Effector memory CD8-positive, alpha-beta T cell (primary cell): ENCODE measurements around the gene PRR5.
"Not testable (repeated sequence)": the region's sequence is repeated elsewhere in the genome, so short reads cannot be mapped to it uniquely, and the experiment has no call there.

Experiments
- ATAC-seq: fragments of 150-1000 bp; cut with Tn5 transposase; replicated peaks from 2 replicates; pipeline ENCODE4 v1.10.0; 2021; ENCODE audit warnings: mild to moderate bottlenecking, moderate library complexity
- DNase-seq, 3 experiments: peaks; one replicate each; pipeline ENCODE4 v3.0.0; 2021
- H3K27ac Mint-ChIP-seq, 2 donors: one replicate each; pipeline ENCODE4 v1.8.0; 2022; ENCODE audit warnings: mild to moderate bottlenecking in 2 of 2, mixed read lengths in 2 of 2, moderate library complexity in 2 of 2
- H3K27me3 Mint-ChIP-seq, 2 donors: one replicate each; pipeline ENCODE4 v1.8.0; 2022; ENCODE audit warnings: mixed read lengths in 2 of 2
- H3K36me3 Mint-ChIP-seq: one replicate; pipeline ENCODE4 v1.8.0; 2022; ENCODE audit warnings: mild to moderate bottlenecking, moderate library complexity, mixed read lengths; ENCODE audit not compliant: insufficient read depth
- H3K4me1 Mint-ChIP-seq, 2 donors: one replicate each; pipeline ENCODE4 v1.8.0; 2022; ENCODE audit warnings: low read depth in 2 of 2, mixed read lengths in 2 of 2
- H3K4me3 Mint-ChIP-seq, 2 donors: one replicate each; pipeline ENCODE4 v1.8.0; 2022; ENCODE audit warnings: mild to moderate bottlenecking in 2 of 2, mixed read lengths in 2 of 2, moderate library complexity in 2 of 2
- H3K9me3 Mint-ChIP-seq, 2 donors: one replicate each; pipeline ENCODE4 v1.8.0; 2022; ENCODE audit warnings: mixed read lengths in 2 of 2

The PRR5 gene

DNA sequence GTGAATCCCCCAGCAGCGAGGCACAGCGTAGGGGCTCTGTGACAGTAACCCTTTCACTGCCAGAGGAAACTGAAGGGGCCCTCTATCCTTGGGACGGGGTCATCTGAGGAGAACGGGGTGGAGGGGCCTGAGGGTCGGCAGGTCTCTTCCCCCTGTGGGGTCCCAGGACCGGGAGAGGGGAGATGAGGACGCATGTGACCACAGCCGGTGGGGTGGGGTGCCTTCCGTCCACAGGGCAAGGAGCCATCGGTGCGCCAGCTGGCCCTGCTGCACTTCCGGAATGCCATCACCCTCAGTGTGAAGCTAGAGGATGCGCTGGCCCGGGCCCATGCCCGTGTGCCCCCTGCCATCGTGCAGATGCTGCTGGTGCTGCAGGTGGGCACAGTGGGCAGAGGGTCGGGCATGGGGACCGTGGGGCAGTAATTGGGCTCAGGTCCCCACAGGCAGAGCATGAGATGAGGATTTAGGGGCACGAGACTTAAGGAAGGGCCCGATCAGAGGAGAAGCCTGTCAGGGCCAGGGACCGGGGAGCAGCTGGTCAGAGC is 30.1 kb downstream of the PRR5 start:
- Mint-ChIP-seq H3K27me3 (no peaks in the 10 kb centered on the region), H3K36me3 (peaks cover 60% of the 10 kb centered on the region), H3K4me1 (peaks cover 11 to 27% of the 10 kb centered on the region in 2 donors), H3K9me3 (no peaks in the 10 kb centered on the region), H3K27ac (peak overlapping the region in 1 of 2 donors; percentile 86), H3K4me3 (no peak overlapping the region)
- ATAC-seq: no peak
- DNase-seq: no peak

DNA sequence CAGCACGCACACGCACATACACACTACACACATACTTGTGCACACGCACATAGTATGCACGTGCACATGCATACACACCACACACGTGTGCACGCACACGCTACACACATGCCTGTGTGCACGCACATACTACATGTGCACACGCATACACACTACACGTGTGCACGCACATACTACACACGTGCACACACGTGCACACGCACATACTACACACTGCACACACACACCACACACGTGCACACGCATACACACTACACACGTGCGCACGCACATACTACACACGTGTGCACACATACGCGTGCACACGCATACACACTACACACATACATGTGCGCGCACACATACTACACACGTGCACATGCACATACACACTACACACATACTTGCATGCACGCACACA is 30.7 kb downstream of the PRR5 start:
- no peaks in the 10 kb centered on the region for H3K9me3 Mint-ChIP-seq
- peak overlapping the region in 1 of 2 donors; percentile 86 for H3K27ac Mint-ChIP-seq

DNA sequence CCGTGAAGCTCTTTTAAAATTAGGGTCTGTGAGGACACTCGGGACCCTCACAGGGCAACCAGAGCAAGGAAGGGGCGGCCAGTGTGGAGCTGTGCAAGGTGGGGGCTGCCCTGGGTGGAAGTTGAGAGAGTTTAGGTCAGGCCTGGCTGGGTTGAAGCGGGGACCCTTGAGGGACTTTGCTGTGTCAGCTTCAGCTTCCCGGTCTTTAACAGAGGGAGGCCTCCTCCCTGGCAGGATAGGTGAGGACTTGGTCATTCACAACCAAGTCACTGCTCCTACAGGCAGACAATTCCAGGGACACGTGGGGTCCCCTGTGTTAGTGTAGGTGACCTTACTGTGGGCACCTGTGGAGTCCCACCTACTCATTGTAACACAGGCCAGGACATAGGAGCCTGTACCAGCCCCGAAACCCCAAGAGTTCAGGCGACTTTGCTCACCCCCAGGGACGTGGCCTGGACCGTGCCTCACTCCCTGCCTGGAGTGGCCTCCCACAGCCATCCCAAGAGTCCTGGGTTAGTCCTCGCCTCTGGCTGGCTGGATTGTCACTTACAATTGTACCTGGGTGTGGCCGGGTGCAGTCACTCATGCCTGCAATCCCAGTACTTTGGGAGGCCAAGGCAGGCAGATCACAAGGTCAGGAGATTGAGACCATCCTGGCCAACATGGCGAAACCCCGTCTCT is 31.6 kb downstream of the PRR5 start:
- ATAC-seq (no peak), DNase-seq (no peak)
- H3K9me3 Mint-ChIP-seq: no peaks in the 10 kb centered on the region
- H3K4me3 Mint-ChIP-seq: no peak overlapping the region
- H3K27me3 Mint-ChIP-seq: no peaks in the 10 kb centered on the region
- peaks cover 53% of the 10 kb centered on the region for H3K36me3 Mint-ChIP-seq
- peak overlapping the region in 1 of 2 donors; percentile 75 for H3K27ac Mint-ChIP-seq
- H3K4me1 Mint-ChIP-seq: peaks cover 11 to 22% of the 10 kb centered on the region in 2 donors

More for the DNA sequence above, 30.7 kb downstream of the PRR5 start:
- DNase-seq (no peak), ATAC-seq (no peak)
- H3K27me3 Mint-ChIP-seq: no peaks in the 10 kb centered on the region
- H3K4me1 Mint-ChIP-seq: peaks cover 11 to 25% of the 10 kb centered on the region in 2 donors
- peaks cover 54% of the 10 kb centered on the region for H3K36me3 Mint-ChIP-seq
- H3K4me3 Mint-ChIP-seq: no peak overlapping the region

DNA sequence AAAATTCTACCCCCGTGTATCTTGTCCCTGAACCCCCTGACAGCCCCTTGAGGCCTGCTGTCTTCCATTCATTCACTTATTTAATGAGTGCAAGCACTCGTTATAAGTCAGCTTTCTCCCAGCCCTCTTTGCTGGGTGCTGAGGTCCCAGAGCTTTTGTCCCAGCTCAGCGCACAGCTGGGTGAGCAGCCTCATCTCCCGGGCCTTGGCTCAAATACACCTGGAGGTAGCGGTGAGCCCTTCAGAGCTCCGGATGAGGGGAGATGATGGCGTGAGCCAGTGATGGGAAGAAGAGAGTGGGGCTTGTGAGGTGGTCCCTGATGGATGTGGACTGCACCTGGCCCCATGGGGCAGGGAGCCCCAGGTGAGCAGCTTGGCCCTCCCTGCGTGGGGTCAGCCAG is 32.3 kb downstream of the PRR5 start:
- peaks cover 11 to 21% of the 10 kb centered on the region in 2 donors for H3K4me1 Mint-ChIP-seq
- H3K9me3 Mint-ChIP-seq: no peaks in the 10 kb centered on the region
- H3K36me3 Mint-ChIP-seq: peaks cover 52% of the 10 kb centered on the region
- H3K27ac Mint-ChIP-seq: peak overlapping the region in 1 of 2 donors; percentile 44
- ATAC-seq (no peak), DNase-seq (no peak)
- H3K27me3 Mint-ChIP-seq: no peaks in the 10 kb centered on the region
- no peak overlapping the region for H3K4me3 Mint-ChIP-seq

DNA sequence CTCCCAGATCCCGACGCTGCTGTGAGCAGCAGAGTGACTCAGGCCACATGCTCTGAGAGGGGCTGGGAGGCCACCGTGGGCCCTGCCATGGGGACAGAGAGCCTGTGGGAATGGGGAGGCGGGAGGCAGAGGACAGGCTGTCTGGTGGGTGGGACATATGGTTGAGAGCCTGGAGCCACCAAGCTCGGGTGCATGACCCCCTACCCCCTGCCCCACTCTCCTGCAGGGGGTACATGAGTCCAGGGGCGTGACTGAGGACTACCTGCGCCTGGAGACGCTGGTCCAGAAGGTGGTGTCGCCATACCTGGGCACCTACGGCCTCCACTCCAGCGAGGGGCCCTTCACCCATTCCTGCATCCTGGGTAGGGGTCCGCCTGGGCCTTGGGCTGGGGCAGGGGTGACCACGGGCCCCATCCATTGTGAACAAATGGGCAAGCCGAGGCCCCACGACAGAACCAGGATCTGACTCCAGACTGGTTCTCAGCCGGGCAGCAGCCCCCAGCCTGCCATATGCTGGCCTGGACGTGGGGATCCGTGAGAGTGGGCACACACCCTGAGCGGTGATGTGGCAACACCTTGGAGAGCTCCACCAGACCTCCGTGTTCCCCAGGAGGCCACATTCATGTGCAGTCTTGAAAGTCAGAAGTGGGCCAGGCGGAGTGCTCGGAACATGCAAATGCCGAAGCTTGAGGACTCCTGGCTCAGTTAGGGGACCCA is 33.0 kb downstream of the PRR5 start:
- H3K9me3 Mint-ChIP-seq: no peaks in the 10 kb centered on the region
- no peak overlapping the region for H3K4me3 Mint-ChIP-seq
- no peak overlapping the region for H3K27ac Mint-ChIP-seq
- no peaks in the 10 kb centered on the region for H3K27me3 Mint-ChIP-seq
- H3K4me1 Mint-ChIP-seq: peaks cover 11 to 21% of the 10 kb centered on the region in 2 donors
- DNase-seq (no peak), ATAC-seq (no peak)
- H3K36me3 Mint-ChIP-seq: peaks cover 50% of the 10 kb centered on the region

DNA sequence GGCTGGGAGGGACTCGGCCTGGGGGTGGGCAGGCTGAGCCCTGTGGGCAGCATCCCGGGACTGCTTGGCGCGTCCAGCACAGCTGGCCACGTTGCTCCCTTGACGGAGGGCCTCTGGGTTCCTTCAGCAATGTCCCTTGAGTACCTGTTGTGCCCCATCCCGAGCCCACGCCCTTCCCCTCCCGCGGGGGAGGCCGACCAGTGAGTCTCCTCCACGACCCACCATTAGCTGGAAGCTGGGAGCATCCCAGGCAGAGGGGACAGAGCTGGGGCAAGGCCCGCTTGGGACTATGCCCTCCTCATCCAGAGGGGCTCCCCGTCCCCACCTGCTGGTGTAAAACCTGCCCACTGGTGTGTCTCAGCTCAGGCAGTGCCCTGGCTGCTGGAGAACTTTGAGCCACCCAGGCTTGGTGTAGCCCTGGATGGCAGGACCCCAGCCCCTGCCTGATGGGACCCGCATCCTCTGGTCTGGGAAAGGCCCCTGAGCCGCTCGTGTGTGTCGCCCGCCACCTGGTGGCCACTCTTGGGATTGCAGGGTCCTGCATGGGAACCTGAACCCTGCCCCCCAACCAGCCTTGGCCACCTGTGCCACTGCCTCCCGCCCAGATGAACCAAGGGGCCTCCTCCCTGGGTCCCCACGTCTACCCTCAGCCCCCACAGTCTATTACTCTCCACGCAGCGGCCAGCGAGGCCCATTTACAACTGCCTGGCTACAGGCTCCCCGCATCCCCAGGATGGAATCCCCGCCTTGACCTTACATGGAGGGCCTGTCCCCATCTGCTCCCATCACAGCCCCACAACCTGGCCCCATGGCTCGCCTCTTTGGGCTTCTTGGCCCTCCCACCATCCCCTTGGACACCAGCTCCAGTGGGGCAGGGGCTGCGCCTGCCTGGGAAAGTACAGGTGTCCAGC is 33.8 kb downstream of the PRR5 start:
- no peaks in the 10 kb centered on the region for H3K27me3 Mint-ChIP-seq
- H3K9me3 Mint-ChIP-seq: no peaks in the 10 kb centered on the region
- peaks cover 48% of the 10 kb centered on the region for H3K36me3 Mint-ChIP-seq
- DNase-seq (peak; percentile 84 to 88 (median 87)), ATAC-seq (peak; percentile 79)
- peaks cover 7 to 16% of the 10 kb centered on the region in 2 donors for H3K4me1 Mint-ChIP-seq
- H3K4me3 Mint-ChIP-seq: peak overlapping the region in 1 of 2 donors; percentile 32
- peak overlapping the region in 1 of 2 donors; percentile 85 for H3K27ac Mint-ChIP-seq

DNA sequence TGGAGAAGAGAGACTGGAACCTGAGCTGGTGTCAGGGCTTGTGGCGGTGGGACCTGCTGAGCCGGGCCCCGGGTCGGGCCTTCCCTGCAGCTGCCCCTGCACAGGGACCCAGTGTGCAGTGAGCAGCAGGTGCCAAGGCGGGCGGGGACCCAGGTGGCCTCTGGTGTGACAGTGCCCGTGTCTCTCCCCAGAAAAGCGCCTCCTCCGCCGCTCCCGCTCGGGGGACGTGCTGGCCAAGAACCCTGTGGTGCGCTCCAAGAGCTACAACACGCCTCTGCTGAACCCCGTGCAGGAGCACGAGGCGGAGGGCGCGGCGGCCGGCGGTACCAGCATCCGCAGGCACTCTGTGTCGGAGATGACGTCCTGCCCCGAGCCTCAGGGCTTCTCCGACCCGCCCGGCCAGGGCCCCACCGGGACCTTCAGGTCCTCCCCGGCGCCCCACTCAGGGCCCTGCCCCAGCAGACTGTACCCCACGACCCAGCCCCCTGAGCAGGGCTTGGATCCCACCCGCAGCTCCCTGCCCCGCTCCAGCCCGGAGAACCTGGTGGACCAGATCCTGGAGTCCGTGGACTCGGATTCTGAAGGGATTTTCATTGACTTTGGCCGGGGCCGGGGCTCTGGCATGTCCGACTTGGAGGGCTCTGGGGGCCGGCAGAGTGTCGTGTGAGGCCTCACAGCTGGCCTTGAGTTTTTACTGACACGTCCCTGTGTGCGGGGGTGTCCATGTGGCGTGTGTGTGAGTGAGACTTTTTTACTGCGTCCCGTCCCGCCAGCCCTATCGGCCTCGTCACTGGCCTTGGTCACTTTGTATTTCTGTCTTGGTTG is 34.8 kb downstream of the PRR5 start:
- Mint-ChIP-seq H3K27me3 (no peaks in the 10 kb centered on the region), H3K27ac (peak overlapping the region in 1 of 2 donors; percentile 85), H3K4me3 (no peak overlapping the region), H3K4me1 (peaks cover 6 to 15% of the 10 kb centered on the region in 2 donors), H3K36me3 (peaks cover 44% of the 10 kb centered on the region), H3K9me3 (no peaks in the 10 kb centered on the region)
- DNase-seq: no peak
- no peak for ATAC-seq

DNA sequence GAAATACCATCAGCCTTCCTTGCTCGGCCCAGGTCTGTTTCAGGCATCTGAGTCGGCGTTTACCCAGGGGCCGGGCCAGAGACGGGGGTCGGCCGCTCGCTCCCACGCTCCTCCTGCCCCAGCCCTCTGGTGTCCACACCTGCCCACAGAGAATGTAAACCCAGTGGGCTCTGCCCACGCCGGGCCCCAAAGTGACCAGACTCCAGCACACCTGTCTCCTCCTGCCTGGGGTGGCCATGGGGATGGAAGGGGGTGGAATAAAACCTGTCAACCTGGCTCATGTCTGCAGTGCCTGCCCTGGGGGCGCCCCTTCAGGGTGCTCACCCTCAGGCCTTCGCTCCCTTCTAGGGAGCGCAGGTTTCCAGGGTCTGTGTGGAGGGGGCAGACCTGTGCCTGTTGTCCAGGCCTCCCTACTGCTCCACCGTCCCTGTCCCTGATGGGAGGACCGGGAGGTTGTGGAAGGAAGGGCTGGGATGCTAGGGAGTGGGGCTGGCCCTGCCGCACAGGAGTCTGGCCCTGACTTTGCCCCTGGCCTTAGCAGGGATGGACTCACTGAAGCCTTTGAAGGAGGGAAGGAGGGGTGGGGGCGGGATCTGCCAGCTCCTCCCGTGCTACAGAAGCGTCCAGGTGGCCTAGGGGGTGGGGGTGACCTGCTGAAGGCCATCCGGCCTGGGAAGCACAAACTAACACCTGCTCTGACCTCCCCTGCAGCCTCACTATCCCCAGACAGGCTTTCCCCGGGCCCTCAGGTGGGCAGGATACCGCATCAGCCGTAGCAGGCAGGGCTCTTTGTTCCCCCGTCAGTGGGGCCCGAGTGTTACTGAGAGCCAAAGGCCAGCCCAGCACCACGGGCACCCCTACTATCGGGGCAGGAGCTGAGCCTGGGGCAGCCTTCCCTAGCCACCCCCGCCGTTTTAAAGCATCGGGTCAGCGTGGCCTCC is 35.7 kb downstream of the PRR5 start:
- DNase-seq (no peak), ATAC-seq (no peak)
- Mint-ChIP-seq H3K27me3 (no peaks in the 10 kb centered on the region), H3K4me3 (no peak overlapping the region), H3K9me3 (no peaks in the 10 kb centered on the region), H3K27ac (peak overlapping the region in 1 of 2 donors; percentile 75), H3K4me1 (peaks cover 6 to 13% of the 10 kb centered on the region in 2 donors), H3K36me3 (peaks cover 39% of the 10 kb centered on the region)

DNA sequence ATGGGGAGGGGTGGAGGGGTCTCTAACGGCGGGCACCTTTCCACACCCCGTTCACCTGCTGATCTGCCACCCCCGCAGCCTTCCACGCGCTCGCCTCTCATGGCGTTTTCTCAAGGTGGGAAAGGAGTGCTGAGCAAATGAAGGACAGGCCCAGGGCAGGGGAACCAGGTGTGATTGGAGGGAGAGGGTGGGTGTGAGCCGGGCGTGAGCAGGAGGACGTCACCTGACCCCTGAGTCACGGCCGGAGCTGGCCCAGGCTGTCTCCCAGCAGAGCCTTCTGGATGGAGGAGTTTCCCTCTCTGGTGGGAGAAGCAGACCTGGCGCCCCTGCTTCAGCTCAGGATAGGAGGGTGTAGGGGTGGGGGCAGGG is 36.3 kb downstream of the PRR5 start:
- no peak for ATAC-seq
- H3K4me1 Mint-ChIP-seq: peaks cover 6 to 12% of the 10 kb centered on the region in 2 donors
- no peak for DNase-seq
- no peaks in the 10 kb centered on the region for H3K9me3 Mint-ChIP-seq
- H3K27me3 Mint-ChIP-seq: no peaks in the 10 kb centered on the region
- peak overlapping the region in 1 of 2 donors; percentile 75 for H3K27ac Mint-ChIP-seq
- no peak overlapping the region for H3K4me3 Mint-ChIP-seq
- peaks cover 40% of the 10 kb centered on the region for H3K36me3 Mint-ChIP-seq

DNA sequence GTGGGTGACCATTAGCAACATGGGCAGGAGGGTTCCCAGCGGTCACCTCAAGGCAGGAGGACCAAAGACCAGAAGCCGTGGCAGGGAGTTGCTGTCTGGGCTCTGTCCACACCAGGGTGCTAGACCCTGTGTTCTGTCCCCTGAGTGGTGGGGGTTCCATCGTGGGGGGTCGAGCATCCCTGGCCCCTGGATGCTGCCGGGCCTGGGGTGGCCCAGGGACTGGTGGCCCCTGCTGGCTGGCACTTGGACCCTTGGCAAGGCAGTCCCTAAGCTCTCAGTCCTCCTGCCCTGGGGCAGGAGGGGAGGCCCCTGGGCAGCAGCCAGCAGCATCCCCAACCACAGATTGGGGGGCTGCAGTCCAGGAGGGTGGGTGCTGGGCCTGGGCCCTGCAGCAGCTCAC is 37.0 kb downstream of the PRR5 start:
- Mint-ChIP-seq H3K4me1 (peaks cover 6 to 13% of the 10 kb centered on the region in 2 donors), H3K27me3 (no peaks in the 10 kb centered on the region), H3K27ac (peak overlapping the region in 1 of 2 donors; percentile 75), H3K4me3 (no peak overlapping the region), H3K36me3 (peaks cover 42% of the 10 kb centered on the region), H3K9me3 (no peaks in the 10 kb centered on the region)
- no peak for ATAC-seq
- no peak for DNase-seq

DNA sequence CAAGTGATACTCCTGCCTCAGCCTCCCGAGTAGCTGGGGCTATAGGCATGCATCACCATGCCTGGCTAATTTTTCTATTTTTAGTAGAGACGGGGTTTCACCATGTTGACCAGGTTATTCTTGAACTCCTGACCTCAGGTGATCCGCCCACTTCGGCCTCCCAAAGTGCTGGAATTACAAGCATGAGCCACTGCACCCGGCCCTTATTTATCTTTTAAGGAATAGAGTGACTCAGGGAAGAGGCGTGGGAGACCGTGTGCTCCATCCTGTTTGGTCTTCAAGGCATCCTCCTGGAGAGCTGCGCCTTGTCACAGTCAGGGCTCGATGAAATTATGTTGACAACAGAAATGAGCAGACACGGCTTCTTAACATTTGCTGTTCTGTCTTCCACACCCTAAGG is 37.7 kb downstream of the PRR5 start:
- DNase-seq, H3K4me3 Mint-ChIP-seq, H3K27me3 Mint-ChIP-seq, H3K9me3 Mint-ChIP-seq, H3K27ac Mint-ChIP-seq, ATAC-seq: not testable (repeated sequence)
- Mint-ChIP-seq H3K36me3 (peaks cover 42% of the 10 kb centered on the region), H3K4me1 (peaks cover 6 to 11% of the 10 kb centered on the region in 2 donors)

DNA sequence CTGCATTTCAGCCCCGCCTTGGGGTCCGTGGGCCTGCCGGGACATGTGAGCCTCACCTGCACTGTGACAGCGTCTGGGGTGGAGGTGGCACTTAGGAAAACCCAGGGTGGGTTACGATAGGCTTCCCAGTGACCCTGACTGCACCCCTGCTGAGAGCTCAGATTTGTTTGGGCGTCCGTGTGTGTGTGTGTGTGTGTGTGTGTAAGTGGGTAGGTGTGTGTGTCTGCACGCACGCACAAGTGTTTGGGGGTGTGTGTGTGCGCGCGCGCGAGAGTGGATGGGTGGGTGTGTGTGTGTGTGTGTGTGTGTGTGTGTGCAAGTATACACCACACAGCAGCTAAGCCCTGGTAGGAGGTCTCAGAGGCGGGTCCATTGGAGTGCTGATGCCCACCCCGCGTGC is 38.3 kb downstream of the PRR5 start:
- Mint-ChIP-seq H3K27me3 (no peaks in the 10 kb centered on the region), H3K4me3 (no peak overlapping the region), H3K36me3 (peaks cover 38% of the 10 kb centered on the region), H3K4me1 (peaks cover 6 to 14% of the 10 kb centered on the region in 2 donors), H3K9me3 (no peaks in the 10 kb centered on the region), H3K27ac (peak overlapping the region in 1 of 2 donors; percentile 6)
- no peak for DNase-seq
- ATAC-seq: no peak
